ENCODE data around the gene SRPX.

SRPX gene

GRCh38 chrX:38138157-38138891 is 82.3 kb downstream of the SRPX start:
- DNase-seq, result no peak

GRCh38 chrX:38129366-38129765 is 91.3 kb downstream of the SRPX start:
- DNase-seq, result no peak

GRCh38 chrX:38127961-38128360 is 92.7 kb downstream of the SRPX start:
- no peak for DNase-seq

- no peak for DNase-seq
Observed at GRCh38 chrX:38126179-38126578, 94.5 kb downstream of the SRPX start.

- DNase-seq, result no peak
Observed at GRCh38 chrX:38124000-38124399, 96.7 kb downstream of the SRPX start.

GRCh38 chrX:38117485-38117884 is 103.2 kb downstream of the SRPX start:
- DNase-seq, result no peak

- no peak for DNase-seq
Observed at GRCh38 chrX:38116706-38117105, 104.0 kb downstream of the SRPX start.

- DNase-seq, result no peak
Observed at GRCh38 chrX:38112566-38112965, 108.1 kb downstream of the SRPX start.

GRCh38 chrX:38111196-38111595 is 109.5 kb downstream of the SRPX start:
- DNase-seq, result no peak

- DNase-seq, result no peak
Observed at GRCh38 chrX:38110231-38110630, 110.4 kb downstream of the SRPX start.

- DNase-seq, result no peak
Observed at GRCh38 chrX:38109042-38109898, 111.4 kb downstream of the SRPX start.

GRCh38 chrX:38108364-38108763 is 112.3 kb downstream of the SRPX start:
- DNase-seq, result no peak

- no peak for DNase-seq
Observed at GRCh38 chrX:38106991-38107655, 113.5 kb downstream of the SRPX start.

- no peak for DNase-seq
Observed at GRCh38 chrX:38105216-38105725, 115.4 kb downstream of the SRPX start.

GRCh38 chrX:38103857-38104812 is 116.5 kb downstream of the SRPX start:
- DNase-seq, result no peak

- no peak for DNase-seq
Observed at GRCh38 chrX:38102875-38103274, 117.8 kb downstream of the SRPX start.

GRCh38 chrX:38102240-38102639 is 118.4 kb downstream of the SRPX start:
- DNase-seq, result no peak

- no peak for DNase-seq
Observed at GRCh38 chrX:38099688-38100087, 121.0 kb downstream of the SRPX start.

Measured in GF-D8 (cell line).